Gastroesophageal sphincter (tissue), 4 donors: ENCODE results near the gene HES4. TPM values are rescaled to one million over a fixed set of nuclear protein-coding genes. Genes with fewer than 3 reads are reported as not detected.
"Not testable (repeated sequence)": the region's sequence is repeated elsewhere in the genome, so short reads cannot be mapped to it uniquely, and the experiment has no call there.

Source experiments
- ATAC-seq: fragments of 150-250 bp; one replicate; pipeline ENCODE4 v1.9.1; 2016; ENCODE audit warnings: mild to moderate bottlenecking, moderate library complexity
- H3K27ac ChIP-seq, 4 donors: fragments of 200-600 bp; sonication (generic) in 3 of 4; 1 replicate in 3 of 4; 2 replicates in 1 of 4; pipeline ENCODE4 v1.5.1; 2016 to 2019
- H3K27me3 ChIP-seq: fragments of 200-600 bp; sonication (generic); one replicate; pipeline ENCODE4 v1.5.1; 2019
- H3K36me3 ChIP-seq, 2 donors: fragments of 200-600 bp; sonication (generic); one replicate each; pipeline ENCODE4 v1.5.1; 2019; ENCODE audit warnings: control low read depth in 1 of 2
- H3K4me1 ChIP-seq, 3 donors: fragments of 200-600 bp; sonication (generic); 1 replicate in 2 of 3; 2 replicates in 1 of 3; pipeline ENCODE4 v1.5.1; 2016 to 2019; ENCODE audit warnings: control low read depth in 2 of 3
- H3K4me3 ChIP-seq, 2 donors: fragments of 200-600 bp; sonication (generic); one replicate each; pipeline ENCODE4 v1.5.1; 2019; ENCODE audit warnings: mild to moderate bottlenecking in 1 of 2, moderate library complexity in 1 of 2
- H3K9me3 ChIP-seq, 3 donors: fragments of 200-600 bp; sonication (generic); one replicate each; pipeline ENCODE4 v1.5.1; 2017 to 2019; ENCODE audit warnings: control low read depth in 2 of 3
- CTCF ChIP-seq, 4 experiments: fragments of 200-600 bp in 2 of 4; fragments of 450-650 bp in 2 of 4; sonication (generic) in 1 of 4; IDR thresholded peaks; one replicate each; pipeline ENCODE4 v1.5.1; 2017 to 2019; ENCODE audit warnings: antibody characterized with exemption in 4 of 4, mild to moderate bottlenecking in 2 of 4, moderate library complexity in 2 of 4
- EP300 ChIP-seq: sonication (generic); formaldehyde crosslinking; IDR thresholded peaks from one replicate; pipeline ENCODE4 v1.6.1; 2017; ENCODE audit warnings: antibody characterized with exemption, mild to moderate bottlenecking
- POLR2A ChIP-seq, 2 donors: fragments of 450-650 bp; IDR thresholded peaks; one replicate each; pipeline ENCODE4 v1.6.1; 2017; ENCODE audit warnings: antibody characterized with exemption in 2 of 2, mild to moderate bottlenecking in 2 of 2, moderate library complexity in 1 of 2
- POLR2AphosphoS5 ChIP-seq: sonication (generic); formaldehyde crosslinking; IDR thresholded peaks from one replicate; pipeline ENCODE4 v1.6.1; 2017; ENCODE audit warnings: antibody characterized with exemption
- WGBS, 2 donors: methylation state at CpG; one replicate each; pipeline ENCODE4 v1.1.5; 2018; ENCODE audit warnings: low coverage in 1 of 2; 5-methylcytosine and 5-hydroxymethylcytosine counted together
- total RNA-seq, 4 donors: library from RNA; depleted of rRNA; stranded (reverse); fragments of >200 nt; gene quantifications; one replicate each; pipeline ENCODE4 v1.1.0, GENCODE V29; 2016

The HES4 gene
- total RNA-seq, 4 donors from 2014 or later = 33.6 to 77.6 (median 48.4) TPM

- Histone ChIP-seq H3K36me3 (peaks cover 0 to 6% of the 10 kb centered on the region in 2 donors), H3K27me3 (no peaks in the 10 kb centered on the region), H3K27ac (peak overlapping the region; percentile 65 to 97 (median 96)), H3K4me3 (peak overlapping the region; percentile 54 to 89), H3K9me3 (no peaks in the 10 kb centered on the region), H3K4me1 (peaks cover 0 to 50% (median 11%) of the 10 kb centered on the region in 3 donors)
- no CpG with 5 or more reads among the region's 91 CpGs for WGBS, 2 donors
- TF ChIP-seq EP300 = no peak
- TF ChIP-seq CTCF (IDR thresholded peaks at IDR 0.05) = peak in 3 of 4 experiments; percentile 43 to 74 (median 44)
- TF ChIP-seq POLR2A (IDR thresholded peaks at IDR 0.05) = peak in 1 of 2 donors; percentile 22
- no peak for TF ChIP-seq POLR2AphosphoS5
- ATAC-seq = peak; percentile 94
Observed at GRCh38 chr1:1019122-1019999, 19.5 kb upstream of the HES4 start.

- not testable (repeated sequence) for H3K9me3 ChIP-seq, H3K4me3 ChIP-seq, ATAC-seq, H3K27me3 ChIP-seq, H3K36me3 ChIP-seq, H3K27ac ChIP-seq
- WGBS, 2 donors = no CpG with 5 or more reads among the region's 26 CpGs
- peaks cover 0 to 50% (median 20%) of the 10 kb centered on the region in 3 donors for H3K4me1 ChIP-seq
Observed at GRCh38 chr1:1018321-1018685, 18.4 kb upstream of the HES4 start.

GRCh38 chr1:1017397-1018320 is 17.8 kb upstream of the HES4 start:
- WGBS, 2 donors = 96% methylated on average over 5 of the region's 17 CpGs; no CpG with 5 or more reads in 1 of the 2 donors
- H3K4me3 ChIP-seq, ATAC-seq, H3K27me3 ChIP-seq, H3K27ac ChIP-seq, H3K36me3 ChIP-seq, H3K9me3 ChIP-seq: not testable (repeated sequence)
- H3K4me1 ChIP-seq = peaks cover 0 to 50% (median 20%) of the 10 kb centered on the region in 3 donors

- peak overlapping the region in 1 of 2 donors; percentile 57 for H3K4me3 ChIP-seq
- H3K27ac ChIP-seq = peak overlapping the region in 3 of 4 donors; percentile 91 to 93 (median 91)
- ATAC-seq = no peak
- no peaks in the 10 kb centered on the region for H3K27me3 ChIP-seq
- WGBS, 2 donors = 59 to 100% methylated on average over 2 to 4 of the region's 20 CpGs
- H3K9me3 ChIP-seq = no peaks in the 10 kb centered on the region
- TF ChIP-seq CTCF (IDR thresholded peaks at IDR 0.05) (peak in 2 of 4 experiments; percentile 6 to 39), POLR2AphosphoS5 (no peak)
- peaks cover 0 to 34% (median 8%) of the 10 kb centered on the region in 3 donors for H3K4me1 ChIP-seq
- no peaks in the 10 kb centered on the region for H3K36me3 ChIP-seq
Observed at GRCh38 chr1:1014799-1015681, 15.1 kb upstream of the HES4 start.

GRCh38 chr1:1013922-1014648 is 14.2 kb upstream of the HES4 start:
- WGBS, 2 donors = 27% methylated on average over 5 of the region's 41 CpGs; no CpG with 5 or more reads in 1 of the 2 donors
- ATAC-seq = no peak
- TF ChIP-seq EP300 = no peak
- no peak for TF ChIP-seq POLR2A (IDR thresholded peaks at IDR 0.05)
- no peak for TF ChIP-seq POLR2AphosphoS5
- TF ChIP-seq CTCF (IDR thresholded peaks at IDR 0.05) = no peak

More at GRCh38 chr1:1013922-1014648, 14.2 kb upstream of the HES4 start:
- no peaks in the 10 kb centered on the region for H3K27me3 ChIP-seq
- H3K9me3 ChIP-seq = no peaks in the 10 kb centered on the region
- peaks cover 0 to 32% (median 8%) of the 10 kb centered on the region in 3 donors for H3K4me1 ChIP-seq
- H3K36me3 ChIP-seq = no peaks in the 10 kb centered on the region
- peak overlapping the region; percentile 57 to 75 for H3K4me3 ChIP-seq
- H3K27ac ChIP-seq = peak overlapping the region; percentile 35 to 93 (median 91)
